SK-MEL-5 (cell line): Measurements from ENCODE around the gene UGT1A4. TPM values are rescaled to one million over a fixed set of nuclear protein-coding genes. Genes with fewer than 3 reads are reported as not detected.
"Not testable (repeated sequence)": the region's sequence is repeated elsewhere in the genome, so short reads cannot be mapped to it uniquely, and the experiment has no call there.

Experiments used
- DNase-seq: peaks from one replicate; pipeline ENCODE4 v3.0.0-alpha.2; 2016; ENCODE audit warnings: low read depth, low spot score
- in situ Hi-C: cut with HindIII; loops from 2 replicates; pipeline ENCODE4 v1.10.0; 2016; ENCODE audit warnings: low sequenced_read_pairs, high pct_unique_total_duplicates, low pct_unique_long_range_greater_than_20kb
- total RNA-seq: library from RNA; depleted of rRNA; stranded (reverse); fragments of >200 nt; shearing (Covaris generic); gene quantifications from 2 replicates; pipeline ENCODE4 v1.2.3, GENCODE V29; 2014

UGT1A4 gene
- total RNA-seq, 1 experiment from 2014 or later = not detected

- no peak for DNase-seq
- in situ Hi-C loops = no loop called here
These were observed 25.9 kb upstream of the UGT1A4 start, which contains the start of gene UGT1A6 for GRCh38 chr2:233692648-233693047. UGT1A6 (plus strand) TSS chr2:233692890; CDS start chr2:233693005, 115 bp downstream.

GRCh38 chr2:233693963-233694362 lies 24.6 kb upstream of the UGT1A4 start:
- no peak for DNase-seq
- in situ Hi-C loops = no loop called here

DNA sequence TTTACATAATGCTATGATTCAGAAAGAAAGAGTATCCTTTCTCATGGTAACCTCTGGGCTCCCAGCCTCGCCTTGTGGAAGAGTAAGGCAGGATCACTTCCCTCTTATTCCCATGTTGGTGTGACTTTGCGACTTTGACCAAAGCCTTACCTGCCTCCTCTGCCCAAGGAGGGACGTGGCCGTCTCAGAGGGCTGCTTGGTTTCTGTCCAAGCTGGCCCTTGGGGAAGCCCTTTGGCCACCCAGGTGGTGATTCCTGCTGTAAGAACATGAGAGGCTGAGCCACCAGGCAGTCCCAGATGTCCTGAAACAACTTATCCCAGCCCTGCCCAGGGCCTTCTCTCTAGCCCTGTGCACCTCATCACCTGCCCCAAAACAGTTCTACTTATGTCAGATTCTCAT lies 19.8 kb upstream of the UGT1A4 start:
- no peak for DNase-seq
- in situ Hi-C loops = no loop called here

DNA sequence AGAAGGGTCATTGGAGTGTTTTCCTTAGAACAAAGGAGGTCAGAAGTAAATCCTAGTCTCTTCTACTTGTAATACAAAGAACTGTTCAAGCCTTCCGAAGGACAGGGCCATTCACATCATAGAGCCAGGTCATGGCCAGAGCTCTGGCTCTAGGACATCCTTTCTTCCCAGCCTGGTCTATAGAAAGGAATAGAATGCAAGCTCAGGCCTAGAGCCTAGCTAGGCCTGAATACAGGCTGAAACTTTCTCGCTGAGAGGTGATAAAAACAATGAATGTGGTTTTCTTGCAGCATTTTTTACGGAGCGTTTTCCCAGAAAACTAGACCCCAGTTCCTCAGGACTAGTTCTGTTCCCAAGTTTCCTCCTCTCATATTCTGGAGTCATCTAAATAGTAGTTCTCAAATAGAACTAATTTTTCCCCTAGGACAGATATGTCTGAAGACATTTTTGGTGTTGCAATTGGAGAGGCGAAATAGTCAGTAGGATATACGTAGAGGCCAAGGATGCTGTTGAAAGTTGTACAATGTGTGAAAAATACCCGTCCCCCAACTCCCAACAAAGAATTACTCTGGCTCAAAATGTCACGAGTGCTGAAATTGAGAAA lies 19.0 kb upstream of the UGT1A4 start:
- in situ Hi-C loops = no loop called here

GRCh38 chr2:233700028-233700635 lies 18.4 kb upstream of the UGT1A4 start:
- in situ Hi-C loops = no loop called here

More for the DNA sequence above, 19.0 kb upstream of the UGT1A4 start:
- no peak for DNase-seq

DNA sequence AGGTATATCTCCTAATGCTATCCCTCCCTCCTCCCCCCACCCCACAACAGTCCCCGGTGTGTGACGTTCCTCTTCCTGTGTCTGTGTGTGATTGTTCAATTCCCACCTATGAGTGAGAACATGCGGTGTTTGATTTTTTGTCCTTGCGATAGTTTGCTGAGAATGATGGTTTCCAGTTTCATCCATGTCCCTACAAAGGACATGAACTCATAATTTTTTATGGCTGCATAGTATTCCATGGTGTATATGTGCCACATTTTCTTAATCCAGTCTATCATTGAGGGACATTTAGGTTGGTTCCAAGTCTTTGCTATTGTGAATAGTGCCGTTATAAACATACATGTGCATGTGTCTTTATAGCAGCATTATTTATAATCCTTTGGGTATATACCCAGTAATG lies 17.7 kb upstream of the UGT1A4 start:
- in situ Hi-C loops, DNase-seq: not testable (repeated sequence)

More at GRCh38 chr2:233700028-233700635, 18.4 kb upstream of the UGT1A4 start:
- no peak for DNase-seq

GRCh38 chr2:233702238-233702637 lies 16.3 kb upstream of the UGT1A4 start:
- in situ Hi-C loops = no loop called here
- no peak for DNase-seq

DNA sequence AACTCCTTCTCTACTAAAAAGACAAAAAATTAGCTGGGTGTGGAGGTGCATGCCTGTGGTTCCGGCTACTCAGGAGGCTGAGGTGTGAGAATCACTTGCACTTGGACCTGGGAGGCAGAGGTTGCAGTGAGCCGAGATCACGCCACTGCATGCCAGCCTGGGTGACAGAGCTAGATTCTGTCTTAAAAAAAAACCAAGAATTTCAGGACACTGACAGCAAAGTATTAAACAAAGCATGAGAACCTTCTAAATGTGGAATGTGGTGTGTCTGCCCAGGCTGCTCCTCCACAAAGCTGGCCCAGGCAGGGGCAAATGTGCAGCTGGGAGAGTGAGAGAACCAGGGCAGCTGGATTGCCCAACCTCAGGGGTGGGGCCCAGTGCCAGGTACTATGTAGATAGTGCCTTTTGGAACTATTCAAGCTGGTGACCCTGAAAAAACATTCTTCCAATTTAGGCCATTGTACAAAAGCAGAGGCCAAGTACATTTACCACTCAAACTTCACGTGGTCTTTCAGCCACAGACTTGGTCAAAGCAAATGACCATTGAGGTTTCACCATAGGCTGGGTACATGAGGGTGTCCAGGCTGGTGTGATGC lies 12.5 kb upstream of the UGT1A4 start:
- in situ Hi-C loops = no loop called here
- DNase-seq = no peak

DNA sequence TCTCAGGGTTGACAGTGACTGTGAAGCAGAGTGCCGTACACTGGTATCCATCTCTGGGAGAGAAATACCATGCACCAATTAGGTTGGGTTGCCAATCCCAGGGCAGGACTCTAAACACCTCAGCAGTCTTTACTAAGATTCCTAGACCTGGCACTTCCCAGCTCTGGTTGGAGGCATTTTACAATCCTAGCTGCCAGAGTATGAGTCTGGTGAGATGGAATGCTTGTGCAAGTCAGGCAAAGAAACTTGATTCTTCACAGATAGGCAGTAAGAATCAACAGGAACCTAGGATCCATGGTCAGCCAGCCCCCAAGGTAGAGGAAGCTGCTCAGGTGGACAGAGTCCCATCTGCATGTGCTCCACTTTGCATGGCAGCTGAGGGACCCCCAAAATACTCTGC lies 11.8 kb upstream of the UGT1A4 start:
- in situ Hi-C loops = no loop called here
- DNase-seq = no peak

- in situ Hi-C loops = no loop called here
- DNase-seq = no peak
These were observed 10.4 kb upstream of the UGT1A4 start for GRCh38 chr2:233707940-233708644.

- DNase-seq = peak; percentile 8
- in situ Hi-C loops = no loop called here
These were observed 9.6 kb upstream of the UGT1A4 start for GRCh38 chr2:233708942-233709341.

- in situ Hi-C loops = no loop called here
- peak; percentile 77 for DNase-seq
These were observed 7.1 kb upstream of the UGT1A4 start for GRCh38 chr2:233711312-233712008.

DNA sequence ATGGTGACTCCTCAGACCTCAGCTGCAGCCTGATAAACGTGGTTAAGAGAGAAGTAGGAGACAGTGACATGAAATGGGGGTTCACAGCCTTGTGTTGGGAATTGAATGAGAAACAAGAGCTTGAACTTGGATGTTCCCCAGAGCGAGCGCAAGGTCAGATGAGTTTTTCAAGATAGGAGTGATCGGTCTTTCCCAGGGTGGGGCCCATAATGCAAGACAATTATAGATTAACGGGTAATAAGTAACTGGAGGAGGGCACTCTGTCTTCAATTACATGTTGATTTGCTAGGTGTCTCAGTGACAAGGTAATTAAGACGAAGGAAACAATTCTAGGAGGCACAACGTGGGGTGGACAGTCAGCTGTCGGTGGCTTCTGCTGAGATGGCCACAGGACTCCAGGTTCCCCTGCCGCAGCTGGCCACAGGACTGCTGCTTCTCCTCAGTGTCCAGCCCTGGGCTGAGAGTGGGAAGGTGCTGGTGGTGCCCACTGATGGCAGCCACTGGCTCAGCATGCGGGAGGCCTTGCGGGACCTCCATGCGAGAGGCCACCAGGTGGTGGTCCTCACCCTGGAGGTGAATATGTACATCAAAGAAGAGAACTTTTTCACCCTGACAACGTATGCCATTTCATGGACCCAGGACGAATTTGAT lies 5.8 kb upstream of the UGT1A4 start, which contains the start of gene UGT1A5:
Gene UGT1A5 (plus strand): TSS at position 297 of the 651 bp plus-strand sequence. CDS start 85 bp downstream, at position 382.
- in situ Hi-C loops = no loop called here
- DNase-seq = no peak

DNA sequence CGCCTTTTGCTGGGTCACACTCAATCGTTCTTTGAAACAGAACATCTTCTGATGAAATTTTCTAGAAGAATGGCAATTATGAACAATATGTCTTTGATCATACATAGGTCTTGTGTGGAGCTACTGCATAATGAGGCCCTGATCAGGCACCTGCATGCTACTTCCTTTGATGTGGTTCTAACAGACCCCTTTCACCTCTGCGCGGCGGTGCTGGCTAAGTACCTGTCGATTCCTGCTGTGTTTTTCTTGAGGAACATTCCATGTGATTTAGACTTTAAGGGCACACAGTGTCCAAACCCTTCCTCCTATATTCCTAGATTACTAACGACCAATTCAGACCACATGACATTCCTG lies 5.3 kb upstream of the UGT1A4 start:
- no peak for DNase-seq
- in situ Hi-C loops = no loop called here

DNA sequence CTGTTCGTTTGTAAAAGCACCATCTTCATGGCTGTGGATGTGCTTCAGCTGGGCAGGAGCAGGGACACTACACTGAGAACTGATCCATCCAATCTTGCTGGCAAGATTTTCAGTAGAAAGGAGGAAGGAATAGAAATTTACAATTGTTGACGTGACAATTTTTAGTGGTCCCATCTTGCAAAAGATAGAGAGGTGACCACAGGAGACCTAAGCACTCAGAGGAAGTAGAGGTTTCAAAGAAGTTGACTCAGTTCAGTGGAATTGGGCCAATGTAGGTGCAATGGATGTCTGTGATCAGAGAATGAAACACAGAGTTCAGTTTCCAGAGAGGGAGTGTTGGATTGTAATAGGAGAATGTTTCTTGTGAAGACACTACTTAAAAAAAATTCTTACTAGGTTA lies 4.4 kb upstream of the UGT1A4 start:
- in situ Hi-C loops = no loop called here
- no peak for DNase-seq

DNA sequence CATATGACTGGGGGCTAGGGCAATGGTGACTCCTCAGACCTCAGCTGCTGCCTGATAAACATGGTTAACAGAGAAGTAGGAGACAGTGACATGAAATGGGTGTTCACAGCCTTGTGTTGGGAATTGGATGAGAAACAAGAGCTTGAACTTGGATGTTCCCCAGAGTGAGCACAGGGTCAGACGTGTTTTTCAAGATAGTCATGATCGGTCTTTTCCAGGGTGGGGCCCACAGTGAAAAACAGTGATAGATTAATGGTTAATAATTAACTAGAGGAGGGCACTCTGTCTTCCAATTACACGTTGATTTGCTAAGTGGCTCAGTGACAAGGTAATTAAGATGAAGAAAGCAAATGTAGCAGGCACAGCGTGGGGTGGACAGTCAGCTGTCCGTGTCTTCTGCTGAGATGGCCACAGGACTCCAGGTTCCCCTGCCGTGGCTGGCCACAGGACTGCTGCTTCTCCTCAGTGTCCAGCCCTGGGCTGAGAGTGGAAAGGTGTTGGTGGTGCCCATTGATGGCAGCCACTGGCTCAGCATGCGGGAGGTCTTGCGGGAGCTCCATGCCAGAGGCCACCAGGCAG lies 10.3 kb downstream of the UGT1A4 start, which contains the start of gene UGT1A3:
Gene UGT1A3 (plus strand): TSS at position 320 of the 579 bp plus-strand sequence. CDS start 85 bp downstream, at position 405.
- no peak for DNase-seq
- in situ Hi-C loops = no loop called here
